Suppressor macrophage treated with lipopolysaccharide for 4 hours (primary cell): ENCODE data around the gene HS6ST1.
A peak's percentile ranks its signal among the peaks of the same experiment; 100 is the strongest.

ENCODE experiments used
- DNase-seq: peaks from one replicate; pipeline ENCODE4 v3.0.0-alpha.2; 2020

Gene HS6ST1, protein sequence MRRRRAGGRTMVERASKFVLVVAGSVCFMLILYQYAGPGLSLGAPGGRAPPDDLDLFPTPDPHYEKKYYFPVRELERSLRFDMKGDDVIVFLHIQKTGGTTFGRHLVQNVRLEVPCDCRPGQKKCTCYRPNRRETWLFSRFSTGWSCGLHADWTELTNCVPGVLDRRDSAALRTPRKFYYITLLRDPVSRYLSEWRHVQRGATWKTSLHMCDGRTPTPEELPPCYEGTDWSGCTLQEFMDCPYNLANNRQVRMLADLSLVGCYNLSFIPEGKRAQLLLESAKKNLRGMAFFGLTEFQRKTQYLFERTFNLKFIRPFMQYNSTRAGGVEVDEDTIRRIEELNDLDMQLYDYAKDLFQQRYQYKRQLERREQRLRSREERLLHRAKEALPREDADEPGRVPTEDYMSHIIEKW

GRCh38 chr2:128318776-128319464 is at the start of gene HS6ST1:
Gene HS6ST1, minus strand, starts transcription at chr2:128318868. Its CDS starts 305 bp downstream, at chr2:128318563.
- DNase-seq, result peak; percentile 90

DNA sequence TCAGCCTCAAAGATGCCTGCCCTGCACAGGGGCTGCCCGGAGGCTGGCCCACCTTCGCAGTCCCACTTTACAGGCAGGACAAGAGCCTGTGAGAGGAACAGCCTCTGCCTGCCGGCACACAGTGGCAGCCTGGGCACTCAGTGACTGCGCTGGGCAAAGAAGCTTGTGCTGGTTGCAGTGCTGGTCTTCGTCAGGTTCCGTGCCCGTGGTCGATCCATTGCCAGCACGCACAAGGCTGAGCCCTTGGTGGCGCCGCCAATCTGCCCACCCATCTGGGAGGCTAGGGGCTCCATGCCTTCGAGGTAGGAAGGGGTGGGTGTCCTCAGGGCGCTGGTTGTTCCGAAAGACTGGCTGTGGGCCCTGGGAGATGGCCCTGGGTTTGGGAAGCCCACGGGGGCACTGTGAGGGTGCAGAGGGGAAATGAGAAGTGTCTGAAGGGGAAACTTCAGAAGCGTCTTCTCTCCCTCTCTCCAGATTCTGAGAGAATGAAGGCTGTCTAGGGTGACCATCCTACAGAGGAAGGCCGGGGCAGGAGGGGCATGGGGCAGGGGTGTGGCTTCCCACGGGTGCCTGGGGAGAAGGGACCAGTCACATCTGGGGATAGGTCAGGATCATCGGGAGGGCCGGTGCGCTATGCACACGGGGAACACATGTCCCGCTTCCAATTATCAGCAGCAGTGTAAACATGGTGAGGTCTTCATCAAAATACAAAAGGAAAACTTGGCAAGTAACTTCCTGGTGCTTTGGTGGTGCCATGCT is 49.1 kb upstream of the HS6ST1 start:
- DNase-seq, result no peak

DNA sequence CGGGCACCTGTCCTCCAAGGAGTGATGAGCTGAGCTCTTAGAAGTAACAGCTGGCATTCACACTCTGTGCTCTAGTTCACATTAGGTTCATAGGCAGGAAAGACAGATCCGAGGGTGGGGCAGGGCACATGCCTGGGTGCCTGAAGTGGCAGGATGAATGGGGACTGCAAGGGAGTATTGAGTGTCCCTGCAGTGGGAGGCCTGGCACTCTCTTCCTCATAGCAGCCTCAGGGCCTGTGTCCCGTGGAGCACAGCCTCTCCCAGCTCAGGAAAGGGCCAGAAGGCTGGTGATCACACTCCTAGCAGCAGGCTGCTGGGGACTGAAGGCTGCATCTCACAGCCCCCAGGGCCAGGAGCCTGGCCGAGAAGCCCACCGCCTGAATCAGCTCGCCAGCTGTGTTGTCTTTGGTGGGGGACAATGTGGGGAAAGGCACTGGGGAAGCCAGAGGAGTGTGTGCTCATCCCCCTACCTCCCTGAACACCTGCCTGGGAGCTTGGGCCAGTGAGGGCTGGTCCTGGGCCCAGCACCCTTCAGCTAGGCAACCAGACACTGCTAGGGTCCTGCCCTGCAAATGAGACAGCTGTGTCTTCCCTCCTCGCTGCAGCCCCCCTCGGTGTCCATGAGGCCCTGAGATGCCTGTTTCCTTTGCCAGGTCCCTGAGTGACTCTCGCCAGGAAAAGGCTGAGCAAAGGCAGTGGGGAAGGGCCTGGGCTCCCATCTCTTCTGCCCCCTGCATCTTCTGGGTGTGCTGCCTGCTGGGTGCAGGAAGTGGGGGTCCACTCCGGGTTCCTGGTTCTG is 48.2 kb upstream of the HS6ST1 start:
- DNase-seq, result no peak

- no peak for DNase-seq
Measured at GRCh38 chr2:128365217-128365905, 46.7 kb upstream of the HS6ST1 start.

DNA sequence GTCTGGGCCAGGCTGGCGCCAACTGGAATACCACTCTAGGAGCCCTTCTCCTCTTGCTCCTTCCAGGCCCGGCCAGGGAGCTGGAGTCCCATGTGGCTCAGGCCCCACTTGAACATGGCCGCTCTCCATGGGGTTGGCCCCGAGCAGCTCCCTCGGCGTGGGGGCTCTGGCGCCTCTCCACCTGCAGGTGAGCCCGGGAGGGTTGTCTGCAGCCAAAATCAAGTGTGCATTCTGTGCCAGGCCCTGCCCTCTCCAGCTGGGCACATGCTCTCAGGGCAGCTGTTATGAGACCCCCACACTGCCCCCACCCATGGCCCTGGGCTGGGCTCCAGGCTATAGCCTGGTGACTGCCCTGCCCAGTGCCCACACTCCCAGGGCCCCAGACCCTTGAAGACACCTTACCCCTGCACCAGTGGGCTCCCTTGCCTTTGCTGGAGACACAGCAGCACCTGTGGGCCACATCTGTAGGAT is 45.8 kb upstream of the HS6ST1 start:
- DNase-seq, result no peak

DNA sequence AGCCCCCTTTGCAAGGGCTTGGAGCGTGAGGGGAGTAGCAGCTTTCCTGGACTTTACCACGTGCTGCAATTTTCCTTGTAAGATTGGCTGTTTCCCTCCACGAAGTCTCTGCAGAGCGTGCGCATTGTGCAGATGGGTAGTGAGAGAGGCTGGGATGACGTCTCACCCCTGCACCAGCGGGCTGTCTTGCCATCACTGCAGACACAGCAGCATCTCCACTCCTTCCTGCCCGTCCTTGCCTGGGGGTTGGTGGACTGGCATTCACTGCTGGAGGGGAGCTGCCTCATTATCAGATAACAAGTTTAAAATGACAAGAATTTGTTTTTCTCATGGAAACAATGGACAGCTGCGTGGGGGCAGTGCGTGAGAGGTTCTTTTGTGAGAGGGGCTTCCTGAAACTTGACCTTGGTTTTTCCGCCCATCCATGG is 45.3 kb upstream of the HS6ST1 start:
- no peak for DNase-seq

GRCh38 chr2:128362889-128363228 is 44.2 kb upstream of the HS6ST1 start:
- DNase-seq, result no peak

DNA sequence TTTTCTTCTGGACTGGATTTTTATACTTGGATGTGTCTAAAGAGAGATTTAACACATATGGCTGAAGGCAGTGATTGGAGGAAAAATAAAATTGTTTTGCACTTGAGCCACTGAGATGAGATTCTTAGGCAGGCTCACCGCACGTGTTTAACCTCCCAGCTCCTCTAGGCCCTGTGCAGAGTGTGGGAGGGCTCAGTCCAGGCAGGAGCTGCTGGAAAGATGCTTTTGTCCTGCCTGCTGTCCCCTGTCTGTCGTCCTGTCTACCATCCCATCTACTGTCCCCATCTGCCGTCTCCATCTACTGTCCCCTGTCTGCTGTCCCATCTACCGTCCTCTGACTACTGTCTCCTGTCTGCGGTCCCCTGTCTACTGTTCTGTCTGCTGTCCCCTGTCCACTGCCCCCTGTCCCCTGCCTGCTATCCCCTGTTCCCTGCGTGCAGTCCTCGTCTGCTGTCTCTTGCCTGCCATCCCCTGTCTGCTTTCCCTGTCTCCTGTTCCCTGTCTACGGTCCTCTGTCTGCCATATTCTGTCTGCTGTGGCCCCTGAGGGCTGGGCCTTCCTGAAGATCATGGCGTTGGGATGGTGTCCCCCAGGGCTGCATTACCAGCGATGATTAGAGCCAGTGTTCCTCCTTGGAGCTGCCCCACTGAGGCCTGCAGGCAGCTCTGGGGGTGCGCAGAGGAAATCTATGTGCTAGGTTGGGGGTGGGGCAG is 43.7 kb upstream of the HS6ST1 start:
- DNase-seq, result no peak

DNA sequence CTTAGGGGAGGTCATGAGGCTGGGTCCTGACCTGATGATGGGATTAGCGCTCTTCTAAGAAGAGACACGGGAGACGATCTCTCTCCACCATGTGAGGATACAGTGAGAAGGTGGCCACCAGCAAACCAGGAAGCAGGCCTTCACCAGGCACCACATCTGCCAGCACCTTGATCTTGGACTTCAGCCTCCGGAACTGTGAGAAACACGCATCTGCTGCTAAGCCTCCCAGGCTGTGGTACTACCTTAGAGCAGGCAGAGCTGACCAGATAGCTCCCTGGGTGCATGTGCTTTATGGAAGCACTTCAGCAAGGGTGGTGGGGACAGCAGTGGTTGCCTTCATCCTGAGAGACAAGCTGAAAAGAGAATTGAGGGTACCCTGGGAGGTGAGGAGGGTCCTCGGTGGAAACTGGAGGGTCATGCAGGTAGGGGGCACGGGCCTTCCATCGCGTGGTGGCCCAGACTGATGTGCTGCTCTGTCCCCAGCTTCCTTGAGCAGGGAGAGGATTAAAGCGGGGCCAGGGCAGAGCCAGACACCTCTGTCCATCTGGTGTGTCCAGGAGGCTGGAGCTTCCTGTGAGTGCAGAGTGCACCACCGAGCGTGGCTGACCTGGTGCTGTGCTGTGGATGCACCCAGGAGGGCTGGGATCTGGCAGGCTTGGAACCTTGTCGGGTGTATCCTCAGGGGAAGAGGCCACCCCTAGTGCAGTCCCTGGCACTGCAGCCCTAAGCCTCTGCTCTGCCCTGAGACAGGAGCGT is 42.9 kb upstream of the HS6ST1 start:
- DNase-seq, result no peak

DNA sequence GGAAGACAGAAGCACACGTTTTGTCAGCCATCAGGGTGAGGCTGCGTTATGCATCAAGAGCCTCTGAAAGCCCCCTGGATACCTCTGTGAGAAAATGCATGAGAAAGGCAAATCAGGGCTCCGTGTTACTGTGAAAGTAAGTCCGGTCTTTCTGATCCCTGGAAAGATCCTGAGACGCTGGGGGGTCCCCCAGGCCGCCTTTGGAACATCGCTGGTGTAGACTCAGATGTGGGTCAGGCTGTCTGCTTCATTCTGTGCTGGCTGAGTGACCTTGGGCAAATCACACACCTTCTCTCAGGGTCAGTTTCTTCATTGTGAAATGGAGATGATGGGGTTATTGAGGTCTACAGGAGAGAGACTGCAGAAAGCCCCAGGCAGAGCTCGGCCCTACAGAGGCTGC is 42.0 kb upstream of the HS6ST1 start:
- no peak for DNase-seq

- no peak for DNase-seq
Measured at GRCh38 chr2:128359841-128360240, 41.2 kb upstream of the HS6ST1 start.

DNA sequence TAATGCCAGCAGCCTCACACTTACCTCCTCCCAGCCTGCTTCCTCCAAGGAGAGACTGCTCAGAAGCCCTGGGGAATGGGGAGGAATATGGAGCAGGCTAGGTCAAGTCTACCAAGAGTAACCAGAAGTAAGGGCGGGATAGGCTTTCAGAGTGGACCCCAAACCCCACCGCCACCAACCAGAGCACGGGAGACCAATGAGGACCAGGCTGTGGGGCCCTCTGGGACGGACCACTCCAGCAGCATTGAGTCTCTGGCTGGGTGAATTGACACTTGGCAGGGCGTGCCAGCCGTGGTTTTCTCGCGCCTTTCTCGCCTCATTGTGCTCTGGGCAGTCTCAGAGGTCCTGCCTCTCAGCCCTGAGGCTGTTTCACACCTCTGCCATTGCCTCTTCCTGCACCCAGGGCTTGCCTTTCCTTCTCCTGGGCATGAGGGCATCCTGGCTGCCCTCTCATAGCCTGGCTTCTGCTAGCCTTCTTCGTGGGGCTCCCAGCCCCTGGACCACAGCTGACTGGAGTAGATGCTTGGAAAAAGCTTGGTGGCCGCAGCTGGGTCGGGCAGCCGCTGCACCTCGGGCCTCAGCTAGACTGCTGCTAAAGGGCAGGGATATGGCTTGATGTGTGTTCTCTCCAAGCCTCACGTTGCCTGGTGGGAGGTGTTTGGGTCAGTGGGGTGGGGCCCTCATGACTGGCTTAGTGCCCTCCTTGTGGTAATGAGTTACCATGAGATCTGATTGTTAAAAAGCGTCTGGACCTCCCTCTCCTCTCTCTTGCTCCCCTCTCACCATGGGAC is 40.5 kb upstream of the HS6ST1 start:
- DNase-seq, result no peak

GRCh38 chr2:128357506-128358370 is 39.1 kb upstream of the HS6ST1 start:
- no peak for DNase-seq

- no peak for DNase-seq
Measured at GRCh38 chr2:128356127-128356526, 37.5 kb upstream of the HS6ST1 start.

DNA sequence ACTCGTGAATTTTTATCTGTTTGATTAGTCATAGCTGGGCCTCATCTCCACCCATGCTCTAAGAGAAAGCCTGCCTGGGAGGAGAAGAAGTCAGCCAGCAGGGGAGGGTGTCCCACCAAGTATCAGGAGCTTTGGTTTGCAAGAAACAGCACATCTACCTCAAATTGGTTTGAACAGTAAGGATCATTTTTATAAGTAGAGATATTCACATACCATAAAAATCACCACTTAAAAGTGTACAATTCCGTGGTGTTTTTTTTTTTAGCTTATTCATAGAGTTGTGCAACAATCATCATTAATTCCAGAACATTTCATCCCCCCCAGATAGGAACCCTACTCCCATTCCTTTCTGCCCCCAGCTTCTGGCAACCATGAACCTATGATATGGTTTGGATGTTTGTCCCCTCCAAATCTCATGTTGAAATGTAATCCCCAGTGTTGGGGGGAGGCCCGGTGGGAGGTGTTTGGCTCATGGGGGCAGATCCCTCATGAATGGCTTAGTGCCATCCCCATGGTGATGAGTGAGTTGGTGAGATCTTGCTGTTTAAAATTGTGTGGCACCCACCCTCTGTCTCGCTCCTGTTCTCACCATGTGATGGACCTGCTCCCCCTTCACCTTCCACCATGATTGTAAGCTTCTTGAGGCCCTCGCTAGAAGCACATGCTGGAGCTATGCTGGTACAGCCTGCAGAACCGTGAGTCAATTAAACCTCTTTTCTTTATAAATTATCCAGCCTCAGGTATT is 36.2 kb upstream of the HS6ST1 start:
- DNase-seq, result no peak

DNA sequence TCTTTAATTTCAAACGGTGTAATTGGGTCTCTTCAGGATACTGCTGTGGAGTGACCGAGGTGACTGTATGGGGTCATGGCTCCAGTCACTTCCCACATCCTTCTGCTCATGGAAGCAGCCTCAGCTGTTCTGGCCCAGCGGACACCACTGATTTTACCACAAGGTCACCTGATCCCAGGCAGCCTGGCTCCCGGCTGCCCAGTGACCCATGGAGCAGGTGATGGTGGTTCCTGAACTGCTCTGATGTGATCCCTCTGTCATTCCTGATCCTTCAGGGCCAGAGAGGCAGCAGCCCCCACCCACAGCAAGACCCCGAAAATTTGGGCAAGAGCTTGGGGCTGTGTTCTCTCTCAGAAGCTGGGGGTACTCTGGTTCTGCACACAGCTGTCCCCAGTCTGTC is 35.5 kb upstream of the HS6ST1 start:
- DNase-seq, result no peak

DNA sequence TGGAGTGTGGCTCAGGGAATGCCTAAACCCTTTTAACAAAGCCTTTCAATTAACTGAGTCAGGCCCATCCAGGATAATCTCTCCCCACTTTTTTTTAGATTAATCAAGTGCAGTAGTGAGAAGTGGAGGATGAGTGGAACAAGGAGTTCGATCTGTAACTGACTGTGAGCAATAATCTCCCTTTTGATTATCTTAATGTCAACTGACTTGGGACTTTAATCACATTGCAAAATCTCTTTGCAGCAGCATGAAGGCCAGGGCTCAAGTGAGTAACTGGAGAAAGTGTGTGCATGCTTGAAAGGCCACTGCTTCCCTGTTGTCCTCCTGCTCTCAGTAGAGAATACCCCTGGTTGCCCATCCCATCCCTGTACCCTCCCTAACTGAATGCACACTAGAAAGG is 32.1 kb upstream of the HS6ST1 start:
- no peak for DNase-seq

DNA sequence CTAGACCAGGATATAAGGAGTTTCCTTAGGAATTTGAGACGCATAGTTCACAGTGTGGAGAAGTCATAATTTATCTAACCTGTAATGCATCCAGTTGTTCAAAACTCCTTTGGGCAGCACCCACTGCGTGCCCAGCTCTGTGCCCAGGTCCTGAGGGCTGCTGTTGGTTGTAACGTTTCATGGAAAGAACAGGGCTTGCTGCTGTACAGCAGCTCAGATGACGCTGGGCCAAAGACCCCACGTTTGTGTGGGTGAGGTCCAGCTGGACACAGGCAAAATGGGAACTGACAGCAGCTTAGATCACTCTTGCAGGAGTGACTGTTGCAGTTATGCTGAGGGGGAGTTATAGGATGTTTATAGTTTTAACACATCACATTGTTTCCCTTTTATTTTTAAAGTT is 30.0 kb upstream of the HS6ST1 start:
- no peak for DNase-seq
